ENCODE data around the gene LIMD2. TPM values are rescaled to one million over a fixed set of nuclear protein-coding genes. Genes with fewer than 3 reads are reported as not detected.

The LIMD2 gene
- total RNA-seq, 1 experiment from 2014 or later, result 19.4 TPM

DNA sequence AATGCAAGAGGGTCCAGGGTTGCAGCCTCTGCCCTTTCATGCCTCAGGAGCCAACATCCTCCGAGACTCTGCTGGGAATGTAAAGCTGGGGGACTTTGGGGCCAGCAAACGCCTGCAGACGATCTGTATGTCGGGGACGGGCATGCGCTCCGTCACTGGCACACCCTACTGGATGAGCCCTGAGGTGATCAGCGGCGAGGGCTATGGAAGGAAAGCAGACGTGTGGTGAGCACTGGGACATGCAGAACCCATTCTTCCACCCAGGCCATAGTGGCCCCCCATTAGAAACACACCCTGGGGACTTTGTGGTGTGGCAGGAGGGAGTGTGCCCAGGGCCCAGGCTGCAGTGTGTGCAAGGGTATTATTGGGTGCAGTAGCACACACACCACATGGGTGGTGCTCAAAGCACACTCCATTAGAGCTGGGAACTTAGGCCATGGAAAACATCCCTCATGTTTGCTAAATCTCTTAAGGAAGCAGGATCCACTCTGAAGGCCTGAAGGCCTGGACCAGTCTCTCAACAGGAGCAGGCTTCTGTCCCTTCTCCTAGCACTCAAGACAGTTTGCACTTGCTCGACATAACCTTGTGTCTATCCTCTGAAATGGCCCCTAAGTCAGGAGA lies 7.6 kb downstream of the LIMD2 start:
- Histone ChIP-seq H2AFZ (ENCODE audit: low read length) (no peak overlapping the region), H3K27ac (ENCODE audit: low read length) (no peak overlapping the region), H3K27me3 (ENCODE audit: low read length) (no peaks in the 10 kb centered on the region), H3K4me3 (ENCODE audit: low read length) (no peak overlapping the region), H3K4me1 (ENCODE audit: insufficient read depth, low read length) (no peaks in the 10 kb centered on the region), H3K9me2 (replicated peaks; ENCODE audit: low read length) (no peaks in the 10 kb centered on the region), H3K9ac (ENCODE audit: low read length) (no peak overlapping the region), H3F3A (ENCODE audit: low read length, unreplicated experiment) (no peaks in the 10 kb centered on the region), H4K20me1 (ENCODE audit: low read length) (no peaks in the 10 kb centered on the region), H3K36me3 (ENCODE audit: low read depth, low read length) (peaks cover 8% of the 10 kb centered on the region; the same call in 1 of the 2 replicates), H3K9me3 (ENCODE audit: low read length) (no peaks in the 10 kb centered on the region), H3K4me2 (ENCODE audit: low read length) (no peak overlapping the region), H3K79me2 (ENCODE audit: low read length) (no peaks in the 10 kb centered on the region)
- POLR2A ChIA-PET (ENCODE audit: unreplicated experiment), result no interaction called here
- TF ChIP-seq EZH2 (IDR thresholded peaks at IDR 0.05; ENCODE audit: low read length, unreplicated experiment) (no peak), EZH2phosphoT487 (IDR thresholded peaks at IDR 0.05; ENCODE audit: borderline replicate concordance, low read length) (no peak)
- TF ChIP-seq, protein P1, sequence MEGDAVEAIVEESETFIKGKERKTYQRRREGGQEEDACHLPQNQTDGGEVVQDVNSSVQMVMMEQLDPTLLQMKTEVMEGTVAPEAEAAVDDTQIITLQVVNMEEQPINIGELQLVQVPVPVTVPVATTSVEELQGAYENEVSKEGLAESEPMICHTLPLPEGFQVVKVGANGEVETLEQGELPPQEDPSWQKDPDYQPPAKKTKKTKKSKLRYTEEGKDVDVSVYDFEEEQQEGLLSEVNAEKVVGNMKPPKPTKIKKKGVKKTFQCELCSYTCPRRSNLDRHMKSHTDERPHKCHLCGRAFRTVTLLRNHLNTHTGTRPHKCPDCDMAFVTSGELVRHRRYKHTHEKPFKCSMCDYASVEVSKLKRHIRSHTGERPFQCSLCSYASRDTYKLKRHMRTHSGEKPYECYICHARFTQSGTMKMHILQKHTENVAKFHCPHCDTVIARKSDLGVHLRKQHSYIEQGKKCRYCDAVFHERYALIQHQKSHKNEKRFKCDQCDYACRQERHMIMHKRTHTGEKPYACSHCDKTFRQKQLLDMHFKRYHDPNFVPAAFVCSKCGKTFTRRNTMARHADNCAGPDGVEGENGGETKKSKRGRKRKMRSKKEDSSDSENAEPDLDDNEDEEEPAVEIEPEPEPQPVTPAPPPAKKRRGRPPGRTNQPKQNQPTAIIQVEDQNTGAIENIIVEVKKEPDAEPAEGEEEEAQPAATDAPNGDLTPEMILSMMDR (conservative IDR thresholded peaks at IDR 0.05; ENCODE audit: low read depth, low read length), result no peak
- BruUV-seq (replicated peaks), result no TSS peak
- intact Hi-C loops (cut with micrococcal nuclease), result loop anchor here (10.0 kb wide), 1 partner anchor 268 kb away; no protein-coding TSS in a partner anchor
- DNase-seq, result no peak
- peak; percentile 23; the same call in 1 of the 2 replicates for ATAC-seq
- CTCF ChIA-PET, result no interaction called here

DNA sequence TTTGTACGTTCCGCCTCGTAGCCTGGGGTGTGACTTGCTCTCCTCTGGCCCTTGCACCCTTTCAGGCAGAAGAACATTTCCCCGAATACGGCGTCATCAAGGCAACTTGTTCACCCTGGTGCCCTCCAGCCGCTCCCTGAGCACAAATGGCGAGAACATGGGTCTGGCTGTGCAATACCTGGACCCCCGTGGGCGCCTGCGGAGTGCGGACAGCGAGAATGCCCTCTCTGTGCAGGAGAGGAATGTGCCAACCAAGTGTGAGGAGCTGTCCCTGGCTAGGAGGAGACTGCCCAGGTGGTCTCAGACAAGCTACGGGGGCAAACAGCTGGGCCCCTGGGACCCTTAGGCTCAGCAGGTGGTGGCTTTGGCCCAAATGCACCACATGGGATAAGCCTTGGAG lies 10.4 kb downstream of the LIMD2 start:
- no peak for ATAC-seq
- ChIA-PET POLR2A (ENCODE audit: unreplicated experiment) (no interaction called here), CTCF (no interaction called here)
- no peak overlapping the region for H3K4me3 ChIP-seq (ENCODE audit: low read length)
- H3K4me2 ChIP-seq (ENCODE audit: low read length), result no peak overlapping the region
- intact Hi-C loops (cut with micrococcal nuclease), result no loop called here
- no peaks in the 10 kb centered on the region for H3K9me2 ChIP-seq (replicated peaks; ENCODE audit: low read length)
- H3K27me3 ChIP-seq (ENCODE audit: low read length), result no peaks in the 10 kb centered on the region
- H3K4me1 ChIP-seq (ENCODE audit: insufficient read depth, low read length), result no peaks in the 10 kb centered on the region
- H3K9me3 ChIP-seq (ENCODE audit: low read length), result no peaks in the 10 kb centered on the region
- no peaks in the 10 kb centered on the region for H3K79me2 ChIP-seq (ENCODE audit: low read length)
- H3K9ac ChIP-seq (ENCODE audit: low read length), result no peak overlapping the region
- H3F3A ChIP-seq (ENCODE audit: low read length, unreplicated experiment), result no peaks in the 10 kb centered on the region
- no peaks in the 10 kb centered on the region for H4K20me1 ChIP-seq (ENCODE audit: low read length)
- H3K27ac ChIP-seq (ENCODE audit: low read length), result no peak overlapping the region
- DNase-seq, result no peak
- H3K36me3 ChIP-seq (ENCODE audit: low read depth, low read length), result peaks cover 8% of the 10 kb centered on the region; the same call in 1 of the 2 replicates
- no TSS peak for BruUV-seq (replicated peaks)
- TF ChIP-seq, protein P1 (conservative IDR thresholded peaks at IDR 0.05; ENCODE audit: low read depth, low read length), result no peak
- no peak overlapping the region for H2AFZ ChIP-seq (ENCODE audit: low read length)

DNA sequence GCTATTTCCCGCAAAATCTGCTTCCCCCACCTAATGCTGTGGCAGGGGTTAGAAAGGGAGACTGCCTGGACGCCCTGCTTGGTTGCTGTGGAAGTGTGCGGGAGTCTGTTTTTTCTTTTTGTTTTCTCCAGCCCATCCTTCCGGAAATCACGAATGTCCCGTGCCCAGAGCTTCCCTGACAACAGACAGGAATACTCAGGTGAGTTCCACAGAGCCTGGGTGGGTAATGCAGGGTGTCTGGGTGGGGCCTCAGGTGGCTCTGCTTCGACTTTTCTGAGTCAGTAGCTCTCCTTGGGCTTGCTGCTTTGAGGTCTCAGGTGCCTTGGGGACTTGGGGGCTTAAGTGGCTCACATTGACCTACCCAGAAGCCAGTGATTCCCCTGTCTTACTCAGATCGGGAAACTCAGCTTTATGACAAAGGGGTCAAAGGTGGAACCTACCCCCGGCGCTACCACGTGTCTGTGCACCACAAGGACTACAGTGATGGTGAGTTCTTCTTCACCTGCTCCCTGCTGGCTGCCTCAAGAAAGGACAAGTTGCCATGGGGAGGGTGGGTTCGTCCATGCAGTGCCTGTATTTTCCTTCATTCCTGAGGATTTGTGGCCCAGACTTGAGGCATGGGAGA lies 11.4 kb downstream of the LIMD2 start:
- H3K27me3 ChIP-seq (ENCODE audit: low read length), result no peaks in the 10 kb centered on the region
- H3K9me2 ChIP-seq (replicated peaks; ENCODE audit: low read length), result no peaks in the 10 kb centered on the region
- CTCF ChIA-PET, result no interaction called here
- TF ChIP-seq EZH2 (IDR thresholded peaks at IDR 0.05; ENCODE audit: low read length, unreplicated experiment) (no peak), EZH2phosphoT487 (IDR thresholded peaks at IDR 0.05; ENCODE audit: borderline replicate concordance, low read length) (no peak)
- no peaks in the 10 kb centered on the region for H4K20me1 ChIP-seq (ENCODE audit: low read length)
- POLR2A ChIA-PET (ENCODE audit: unreplicated experiment), result interaction anchor here (0.6 to 0.7 kb wide), 2 partner anchors 91 to 354 kb away, joined by 3 read pairs; no protein-coding TSS in a partner anchor
- no peak for DNase-seq
- peaks cover 8% of the 10 kb centered on the region; the same call in 1 of the 2 replicates for H3K36me3 ChIP-seq (ENCODE audit: low read depth, low read length)
- H3F3A ChIP-seq (ENCODE audit: low read length, unreplicated experiment), result no peaks in the 10 kb centered on the region
- H2AFZ ChIP-seq (ENCODE audit: low read length), result no peak overlapping the region
- H3K9ac ChIP-seq (ENCODE audit: low read length), result no peak overlapping the region
- no peak overlapping the region for H3K27ac ChIP-seq (ENCODE audit: low read length)
- intact Hi-C loops (cut with micrococcal nuclease), result no loop called here
- BruUV-seq (replicated peaks), result no TSS peak
- no peaks in the 10 kb centered on the region for H3K9me3 ChIP-seq (ENCODE audit: low read length)
- no peak for ATAC-seq
- H3K4me2 ChIP-seq (ENCODE audit: low read length), result no peak overlapping the region
- H3K4me1 ChIP-seq (ENCODE audit: insufficient read depth, low read length), result no peaks in the 10 kb centered on the region
- no peak overlapping the region for H3K4me3 ChIP-seq (ENCODE audit: low read length)
- H3K79me2 ChIP-seq (ENCODE audit: low read length), result no peaks in the 10 kb centered on the region

Data from PC-3 (cell line).